GM12864 (cell line): ENCODE data around the gene KRT13.

Experiments
- DNase-seq: peaks from one replicate; pipeline ENCODE4 v3.0.0-alpha.2; 2011; ENCODE audit warnings: low read depth
- H3K4me3 ChIP-seq: 2 replicates; pipeline ENCODE4 v1.5.1; 2011; ENCODE audit warnings: mild to moderate bottlenecking, low read depth, low read length, control low read depth
- CTCF ChIP-seq: IDR thresholded peaks from 2 replicates; pipeline ENCODE4 v1.5.1; 2011; ENCODE audit warnings: low read depth, mild to moderate bottlenecking, moderate library complexity, low read length, control low read depth, inconsistent platforms; ENCODE audit errors: missing control alignments

KRT13 gene

GRCh38 chr17:41474863-41475262 lies 30.5 kb downstream of the KRT13 start:
- TF ChIP-seq CTCF: no peak
- no peak for DNase-seq

GRCh38 chr17:41468346-41468745 lies 37.1 kb downstream of the KRT13 start:
- no peak overlapping the region for H3K4me3 ChIP-seq
- no peak for TF ChIP-seq CTCF
- DNase-seq: no peak

More at GRCh38 chr17:41474863-41475262, 30.5 kb downstream of the KRT13 start:
- no peak overlapping the region for H3K4me3 ChIP-seq

- TF ChIP-seq CTCF: no peak
- no peak overlapping the region for H3K4me3 ChIP-seq
- DNase-seq: no peak
These were observed 37.9 kb downstream of the KRT13 start for GRCh38 chr17:41467561-41467960.

- no peak within 1 kb of the TSS for H3K4me3 ChIP-seq
- TF ChIP-seq CTCF: no peak
- no peak for DNase-seq
These were observed 38.4 kb downstream of the KRT13 start, which contains the start of gene KRT32 for GRCh38 chr17:41466988-41467387. Gene KRT32 (minus strand): TSS chr17:41467386. CDS start chr17:41467325, 61 bp downstream.

- no peak for TF ChIP-seq CTCF
- no peak overlapping the region for H3K4me3 ChIP-seq
- DNase-seq: no peak
These were observed 40.7 kb downstream of the KRT13 start for GRCh38 chr17:41464682-41465081.

- no peak for TF ChIP-seq CTCF
- no peak overlapping the region for H3K4me3 ChIP-seq
- no peak for DNase-seq
These were observed 41.2 kb downstream of the KRT13 start for GRCh38 chr17:41464173-41464572.

- H3K4me3 ChIP-seq: no peak overlapping the region
- no peak for DNase-seq
- no peak for TF ChIP-seq CTCF
These were observed 41.7 kb downstream of the KRT13 start for GRCh38 chr17:41463746-41464145.
